GM21825 (cell line): ENCODE results near the gene RBMS3.
"Not testable (repeated sequence)": the region's sequence is repeated elsewhere in the genome, so short reads cannot be mapped to it uniquely, and the experiment has no call there.

Experiments
- ATAC-seq: cut with Tn5 transposase; IDR thresholded peaks from one replicate; pipeline ENCODE4 v1.9.1; 2021; ENCODE audit warnings: mild to moderate bottlenecking, moderate library complexity; ENCODE audit not compliant: unreplicated experiment

RBMS3 gene

GRCh38 chr3:30044515-30044914 is 763.6 kb downstream of the RBMS3 start:
- ATAC-seq = no peak

GRCh38 chr3:30048431-30048830 is 767.6 kb downstream of the RBMS3 start:
- ATAC-seq = no peak

- ATAC-seq = not testable (repeated sequence)
These were observed 769.2 kb downstream of the RBMS3 start for GRCh38 chr3:30050116-30050515.

- no peak for ATAC-seq
These were observed 778.4 kb downstream of the RBMS3 start for GRCh38 chr3:30059240-30059639.
